HG02678 (cell line): ENCODE data around the gene ATAD3B.

ENCODE experiments used
- ATAC-seq: cut with Tn5 transposase; IDR thresholded peaks from one replicate; pipeline ENCODE4 v1.9.1; 2021; ENCODE audit warnings: mild to moderate bottlenecking, moderate library complexity; ENCODE audit not compliant: unreplicated experiment

Gene ATAD3B

GRCh38 chr1:1542766-1543705 is 71.5 kb downstream of the ATAD3B start:
- ATAC-seq, result no peak

GRCh38 chr1:1543706-1544099 is 72.1 kb downstream of the ATAD3B start:
- no peak for ATAC-seq

GRCh38 chr1:1544544-1544943 is 73.0 kb downstream of the ATAD3B start:
- ATAC-seq, result no peak
